ENCODE measurements around the gene AKAP13. TPM values are rescaled to one million over a fixed set of nuclear protein-coding genes. Genes with fewer than 3 reads are reported as not detected.

Gene AKAP13
- total and polyA plus RNA-seq, 2 of the 8 experiments (the other 6 are each of a cell fraction or from before 2014, with no cell fraction given): 14.0 to 46.2 TPM

GRCh38 chr15:85604194-85604593 is 223.8 kb downstream of the AKAP13 start:
- TF ChIP-seq HDAC6 (IDR thresholded peaks at IDR 0.05; ENCODE audit: low read depth, low read length) (no peak), CEBPB (IDR thresholded peaks at IDR 0.05; ENCODE audit: low read depth, low read length) (no peak)
- Histone ChIP-seq H3K4me2 (ENCODE audit: insufficient read depth in 1 of 2, low read depth in 2 of 2, low read length in 2 of 2) (no peak overlapping the region), H3K4me3 (ENCODE audit: extremely low read depth in 1 of 4, insufficient read depth in 2 of 4, low read depth in 3 of 4, low read length in 4 of 4) (no peak overlapping the region), H3K9me3 (ENCODE audit: insufficient read depth in 2 of 2, low read depth in 1 of 2, low read length in 1 of 2) (no peaks in the 10 kb centered on the region), H3K27ac (ENCODE audit: low read depth, low read length) (no peak overlapping the region), H2BK5ac (ENCODE audit: low read depth, low read length) (no peak overlapping the region), H3K79me2 (ENCODE audit: control insufficient read depth in 1 of 2, insufficient read depth in 2 of 2, low read length in 2 of 2) (no peaks in the 10 kb centered on the region), H3K56ac (replicated peaks; ENCODE audit: insufficient read length, low read depth, low read length) (no peak overlapping the region), H2AFZ (ENCODE audit: low read length) (no peak overlapping the region), H3K27me3 (replicated peaks in 1 of 4; ENCODE audit: control insufficient read depth in 3 of 4, extremely low read depth in 1 of 4, insufficient read depth in 3 of 4, low read length in 3 of 4) (no peaks in the 10 kb centered on the region), H4K91ac (replicated peaks; ENCODE audit: insufficient read length, low read length) (no peak overlapping the region), H3K79me1 (ENCODE audit: low read depth, low read length) (no peaks in the 10 kb centered on the region), H2BK12ac (ENCODE audit: low read depth, low read length) (no peak overlapping the region), H3K9ac (replicated peaks in 1 of 4; ENCODE audit: extremely low read depth in 1 of 4, low read depth in 3 of 4, low read length in 3 of 4) (no peak overlapping the region), H4K20me1 (replicated peaks in 1 of 2; ENCODE audit: control insufficient read depth in 1 of 2, insufficient read depth in 2 of 2, low read length in 2 of 2) (no peaks in the 10 kb centered on the region), H3K14ac (ENCODE audit: insufficient read length) (no peak overlapping the region), H3K23me2 (ENCODE audit: low read depth, low read length) (no peaks in the 10 kb centered on the region; the same call in 1 of the 2 replicates), H2AK5ac (ENCODE audit: low read depth, low read length) (no peak overlapping the region), H3K18ac (ENCODE audit: extremely low read depth, low read length) (no peak overlapping the region), H3K4me1 (replicated peaks in 1 of 4; ENCODE audit: control insufficient read depth in 3 of 4, insufficient read depth in 4 of 4, low read length in 3 of 4) (no peaks in the 10 kb centered on the region), H2BK20ac (ENCODE audit: low read length) (no peak overlapping the region), H4K5ac (ENCODE audit: insufficient read length, low read depth, low read length) (no peak overlapping the region), H3K36me3 (ENCODE audit: control insufficient read depth in 2 of 4, insufficient read depth in 4 of 4, low read length in 3 of 4) (no peaks in the 10 kb centered on the region; a peak in 1 of 8 replicates), H2BK120ac (replicated peaks; ENCODE audit: low read depth, low read length) (no peak overlapping the region), H4K8ac (ENCODE audit: extremely low read depth, insufficient read depth, low read length) (no peak overlapping the region), H3K4ac (replicated peaks; ENCODE audit: insufficient read length, low read depth, low read length) (no peak overlapping the region), H2BK15ac (ENCODE audit: low read length) (no peak overlapping the region), H3K23ac (ENCODE audit: insufficient read length) (no peak overlapping the region)
- WGBS, 2 experiments (ENCODE audit: extremely low coverage in 1 of 2, insufficient coverage in 1 of 2, insufficient read length in 1 of 2, insufficient replicate concordance in 2 of 2, low coverage in 1 of 2, low lambda C conversion rate in 2 of 2, missing lambda C conversion rate in 1 of 2): 88% methylated on average over 3 of the region's 3 CpGs; no CpG with 5 or more reads in 1 of the 2 experiments
- CTCF ChIA-PET (ENCODE audit: partially characterized antibody): interaction anchor here (0.9 to 2.4 kb wide), 5 partner anchors 11 to 273 kb away, joined by 3 to 9 read pairs (median 4); no protein-coding TSS in a partner anchor
- POLR2A ChIA-PET (ENCODE audit: partially characterized antibody): no interaction called here
- no peak for DNase-seq (ENCODE audit: low read depth in 1 of 2, low spot score in 2 of 2)
- FAIRE-seq: no peak

Data from H1 (cell line).